Measurements from ENCODE around the gene USP36. TPM values are rescaled to one million over a fixed set of nuclear protein-coding genes. Genes with fewer than 3 reads are reported as not detected.

The USP36 gene
- polyA plus RNA-seq, 3 donors: 4.4 to 30.0 (median 6.1) TPM

DNA sequence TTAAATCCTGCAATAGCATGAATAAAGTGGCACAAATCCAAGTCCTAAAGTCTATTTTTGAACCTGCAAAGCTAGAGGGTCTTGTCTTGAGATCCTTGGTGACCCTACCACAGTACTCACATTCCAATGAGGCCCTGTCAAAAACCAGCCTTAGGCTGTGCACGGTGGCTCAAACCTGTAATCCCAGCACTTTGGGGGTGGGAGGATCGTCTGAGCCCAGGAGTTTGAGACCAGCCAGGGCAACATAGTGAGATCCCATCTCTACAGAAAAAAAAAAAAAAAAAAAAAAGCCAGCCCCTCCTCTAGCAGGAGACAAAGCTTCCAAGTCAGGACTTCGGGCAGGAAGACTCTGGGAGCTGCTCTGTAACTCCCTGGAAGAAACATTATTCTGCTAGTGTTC, 74.8 kb downstream of the USP36 start:
- intact Hi-C loops (cut with micrococcal nuclease): no loop called here
- H3K27ac ChIP-seq (ENCODE audit: low read depth in 1 of 2, low read length in 2 of 2): peak overlapping the region in 1 of 2 donors; percentile 26
- no peaks in the 10 kb centered on the region for H3K27me3 Mint-ChIP-seq (ENCODE audit: low read depth in 3 of 3)
- no peak overlapping the region for H3K4me3 ChIP-seq (replicated peaks in 1 of 3; ENCODE audit: low read depth in 2 of 3, low read length in 3 of 3)
- no peaks in the 10 kb centered on the region for H3K9me3 ChIP-seq (replicated peaks in 1 of 2; ENCODE audit: control insufficient read depth in 1 of 2, insufficient read depth in 1 of 2, low read length in 2 of 2)
- H3K27ac Mint-ChIP-seq: peak overlapping the region in 1 of 7 donors; percentile 55
- peaks cover 0 to 5% (median 0%) of the 10 kb centered on the region in 7 donors for H3K9me3 Mint-ChIP-seq
- DNase-seq: no peak
- H3K9ac ChIP-seq (ENCODE audit: insufficient read depth, low read length, poor library complexity, severe bottlenecking): no peak overlapping the region
- H3K36me3 Mint-ChIP-seq: peaks cover 8 to 9% of the 10 kb centered on the region in 2 donors
- no peak overlapping the region for H2AFZ ChIP-seq (ENCODE audit: insufficient read depth, low read depth, low read length, poor library complexity, severe bottlenecking)
- TF ChIP-seq, protein P1, sequence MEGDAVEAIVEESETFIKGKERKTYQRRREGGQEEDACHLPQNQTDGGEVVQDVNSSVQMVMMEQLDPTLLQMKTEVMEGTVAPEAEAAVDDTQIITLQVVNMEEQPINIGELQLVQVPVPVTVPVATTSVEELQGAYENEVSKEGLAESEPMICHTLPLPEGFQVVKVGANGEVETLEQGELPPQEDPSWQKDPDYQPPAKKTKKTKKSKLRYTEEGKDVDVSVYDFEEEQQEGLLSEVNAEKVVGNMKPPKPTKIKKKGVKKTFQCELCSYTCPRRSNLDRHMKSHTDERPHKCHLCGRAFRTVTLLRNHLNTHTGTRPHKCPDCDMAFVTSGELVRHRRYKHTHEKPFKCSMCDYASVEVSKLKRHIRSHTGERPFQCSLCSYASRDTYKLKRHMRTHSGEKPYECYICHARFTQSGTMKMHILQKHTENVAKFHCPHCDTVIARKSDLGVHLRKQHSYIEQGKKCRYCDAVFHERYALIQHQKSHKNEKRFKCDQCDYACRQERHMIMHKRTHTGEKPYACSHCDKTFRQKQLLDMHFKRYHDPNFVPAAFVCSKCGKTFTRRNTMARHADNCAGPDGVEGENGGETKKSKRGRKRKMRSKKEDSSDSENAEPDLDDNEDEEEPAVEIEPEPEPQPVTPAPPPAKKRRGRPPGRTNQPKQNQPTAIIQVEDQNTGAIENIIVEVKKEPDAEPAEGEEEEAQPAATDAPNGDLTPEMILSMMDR (IDR thresholded peaks at IDR 0.05): no peak
- H3K4me2 ChIP-seq (replicated peaks; ENCODE audit: extremely low read depth, low read length, poor library complexity, severe bottlenecking): no peak overlapping the region
- peaks cover 0 to 10% of the 10 kb centered on the region in 2 donors for H3K36me3 ChIP-seq (replicated peaks in 1 of 2; ENCODE audit: control insufficient read depth in 1 of 2, insufficient read depth in 2 of 2, low read length in 2 of 2)
- peaks cover 100% of the 10 kb centered on the region for H3K79me2 ChIP-seq (ENCODE audit: insufficient read depth, low read length)
- H3K4me1 ChIP-seq (ENCODE audit: control insufficient read depth in 1 of 2, insufficient read depth in 2 of 2, low read length in 2 of 2): peaks cover 42 to 61% of the 10 kb centered on the region in 2 donors
- 100% methylated on average over 1 of the region's 3 CpGs for WGBS (ENCODE audit: insufficient coverage)
- no peaks in the 10 kb centered on the region for H3K27me3 ChIP-seq (ENCODE audit: control insufficient read depth in 2 of 2, insufficient read depth in 2 of 2, low read length in 2 of 2)
- no peak overlapping the region for H3K4me3 Mint-ChIP-seq
- H4K20me1 ChIP-seq (ENCODE audit: insufficient read depth, low read length): peaks cover 100% of the 10 kb centered on the region
- peaks cover 38% of the 10 kb centered on the region for H3K4me1 Mint-ChIP-seq

DNA sequence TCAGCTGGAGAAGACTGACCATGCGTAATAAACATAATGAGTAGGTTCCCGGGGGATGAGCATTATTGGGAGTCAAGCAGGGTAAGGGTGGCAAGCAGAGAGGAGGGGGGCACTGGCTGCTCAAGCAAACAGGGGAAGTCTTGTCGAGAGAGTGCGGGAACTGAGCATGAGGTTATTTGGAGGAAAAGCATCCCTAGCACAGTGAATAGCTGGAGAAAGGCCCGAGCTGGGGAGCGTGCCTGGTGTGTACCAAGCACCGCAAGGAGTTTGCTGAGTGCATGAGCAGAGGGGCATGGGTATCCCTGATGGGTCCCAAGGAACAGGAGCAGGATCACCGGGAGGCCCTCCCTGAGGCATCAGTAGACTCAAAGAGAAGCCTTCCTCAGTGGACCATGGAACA, 75.7 kb downstream of the USP36 start:
- intact Hi-C loops (cut with micrococcal nuclease): no loop called here
- no peak overlapping the region for H3K27ac ChIP-seq (ENCODE audit: low read depth in 1 of 2, low read length in 2 of 2)
- peaks cover 96% of the 10 kb centered on the region for H4K20me1 ChIP-seq (ENCODE audit: insufficient read depth, low read length)
- H3K36me3 ChIP-seq (replicated peaks in 1 of 2; ENCODE audit: control insufficient read depth in 1 of 2, insufficient read depth in 2 of 2, low read length in 2 of 2): peaks cover 0 to 6% of the 10 kb centered on the region in 2 donors
- DNase-seq: no peak
- H3K27me3 ChIP-seq (ENCODE audit: control insufficient read depth in 2 of 2, insufficient read depth in 2 of 2, low read length in 2 of 2): no peaks in the 10 kb centered on the region
- peaks cover 44% of the 10 kb centered on the region for H3K4me1 Mint-ChIP-seq
- no peak overlapping the region for H3K4me3 ChIP-seq (replicated peaks in 1 of 3; ENCODE audit: low read depth in 2 of 3, low read length in 3 of 3)
- H3K9ac ChIP-seq (ENCODE audit: insufficient read depth, low read length, poor library complexity, severe bottlenecking): no peak overlapping the region
- H3K27ac Mint-ChIP-seq: peak overlapping the region in 4 of 7 donors; percentile 5 to 57 (median 42)
- H3K36me3 Mint-ChIP-seq: peaks cover 4 to 7% of the 10 kb centered on the region in 2 donors
- H3K4me1 ChIP-seq (ENCODE audit: control insufficient read depth in 1 of 2, insufficient read depth in 2 of 2, low read length in 2 of 2): peaks cover 47 to 70% of the 10 kb centered on the region in 2 donors
- TF ChIP-seq, protein P1 (IDR thresholded peaks at IDR 0.05): no peak
- H3K27me3 Mint-ChIP-seq (ENCODE audit: low read depth in 3 of 3): no peaks in the 10 kb centered on the region
- WGBS (ENCODE audit: insufficient coverage): 94% methylated on average over 8 of the region's 8 CpGs
- no peak overlapping the region for H2AFZ ChIP-seq (ENCODE audit: insufficient read depth, low read depth, low read length, poor library complexity, severe bottlenecking)
- no peak overlapping the region for H3K4me2 ChIP-seq (replicated peaks; ENCODE audit: extremely low read depth, low read length, poor library complexity, severe bottlenecking)
- peaks cover 0 to 5% (median 0%) of the 10 kb centered on the region in 7 donors for H3K9me3 Mint-ChIP-seq
- peaks cover 98% of the 10 kb centered on the region for H3K79me2 ChIP-seq (ENCODE audit: insufficient read depth, low read length)
- H3K4me3 Mint-ChIP-seq: no peak overlapping the region
- no peaks in the 10 kb centered on the region for H3K9me3 ChIP-seq (replicated peaks in 1 of 2; ENCODE audit: control insufficient read depth in 1 of 2, insufficient read depth in 1 of 2, low read length in 2 of 2)

Measured in CD14-positive monocyte (primary cell).